Ascending aorta (tissue), 2 donors: ENCODE measurements around the gene PRKCA. TPM values are rescaled to one million over a fixed set of nuclear protein-coding genes. Genes with fewer than 3 reads are reported as not detected.
"Not testable (repeated sequence)": the region's sequence is repeated elsewhere in the genome, so short reads cannot be mapped to it uniquely, and the experiment has no call there.

Source experiments
- DNase-seq, 2 donors: peaks; one replicate each; pipeline ENCODE4 v3.0.0-alpha.2; 2019; ENCODE audit warnings: low spot score in 2 of 2
- H3K27ac ChIP-seq, 2 donors: fragments of 200-600 bp; sonication (generic); one replicate each; pipeline ENCODE4 v1.5.1; 2016 to 2017; ENCODE audit warnings: mild to moderate bottlenecking in 1 of 2
- H3K27me3 ChIP-seq: fragments of 200-600 bp; sonication (generic); one replicate; pipeline ENCODE4 v1.5.1; 2017
- H3K36me3 ChIP-seq, 2 donors: fragments of 200-600 bp; sonication (generic); one replicate each; pipeline ENCODE4 v1.5.1; 2016
- H3K4me1 ChIP-seq, 2 donors: fragments of 200-600 bp; sonication (generic); one replicate each; pipeline ENCODE4 v1.5.1; 2016 to 2017; ENCODE audit warnings: mild to moderate bottlenecking in 1 of 2
- H3K4me3 ChIP-seq, 2 donors: fragments of 200-600 bp; sonication (generic); one replicate each; pipeline ENCODE4 v1.5.1; 2016 to 2017; ENCODE audit warnings: mild to moderate bottlenecking in 1 of 2
- H3K9me3 ChIP-seq, 2 donors: fragments of 200-600 bp; sonication (generic); one replicate each; pipeline ENCODE4 v1.5.1; 2016
- CTCF ChIP-seq, 3 experiments: fragments of 200-600 bp in 2 of 3; fragments of 450-650 bp in 1 of 3; sonication (generic) in 2 of 3; IDR thresholded peaks; one replicate each; pipeline ENCODE4 v1.5.1; 2016 to 2019; ENCODE audit warnings: antibody characterized with exemption in 3 of 3, mild to moderate bottlenecking in 1 of 3, moderate library complexity in 1 of 3
- intact Hi-C: fragments of 100-400 bp; cut with DNase I; formaldehyde crosslinking; loops from one replicate; pipeline ENCODE4 v1.15.1; 2023
- total RNA-seq: library from RNA; depleted of rRNA; stranded (reverse); fragments of >200 nt; gene quantifications from one replicate; pipeline ENCODE4 v1.1.0, GENCODE V29; 2016

The PRKCA gene
- total RNA-seq, 1 donor from 2014 or later: 3.2 TPM

- H3K4me3 ChIP-seq: no peak overlapping the region
- H3K27me3 ChIP-seq: no peaks in the 10 kb centered on the region
- no peaks in the 10 kb centered on the region for H3K4me1 ChIP-seq
- DNase-seq: no peak
- no peak for TF ChIP-seq CTCF (IDR thresholded peaks at IDR 0.05)
- no peaks in the 10 kb centered on the region for H3K9me3 ChIP-seq
- H3K27ac ChIP-seq: no peak overlapping the region
- no peaks in the 10 kb centered on the region for H3K36me3 ChIP-seq
- intact Hi-C loops: no loop called here
Measured at GRCh38 chr17:66313995-66314659, 11.7 kb downstream of the PRKCA start.

GRCh38 chr17:66317629-66318028 is 15.2 kb downstream of the PRKCA start:
- intact Hi-C loops: no loop called here
- H3K4me3 ChIP-seq: no peak overlapping the region
- no peaks in the 10 kb centered on the region for H3K4me1 ChIP-seq
- H3K27ac ChIP-seq: no peak overlapping the region
- no peaks in the 10 kb centered on the region for H3K36me3 ChIP-seq
- TF ChIP-seq CTCF (IDR thresholded peaks at IDR 0.05): no peak
- H3K9me3 ChIP-seq: no peaks in the 10 kb centered on the region
- DNase-seq: no peak
- no peaks in the 10 kb centered on the region for H3K27me3 ChIP-seq

- H3K4me1 ChIP-seq: no peaks in the 10 kb centered on the region
- no peak for DNase-seq
- no peak for TF ChIP-seq CTCF (IDR thresholded peaks at IDR 0.05)
- H3K27me3 ChIP-seq: no peaks in the 10 kb centered on the region
- no peaks in the 10 kb centered on the region for H3K36me3 ChIP-seq
- no peaks in the 10 kb centered on the region for H3K9me3 ChIP-seq
- intact Hi-C loops: no loop called here
- no peak overlapping the region for H3K27ac ChIP-seq
- H3K4me3 ChIP-seq: no peak overlapping the region
Measured at GRCh38 chr17:66319226-66319625, 16.8 kb downstream of the PRKCA start.

GRCh38 chr17:66322764-66323163 is 20.4 kb downstream of the PRKCA start:
- Histone ChIP-seq H3K9me3 (no peaks in the 10 kb centered on the region), H3K4me3 (no peak overlapping the region), H3K27me3 (no peaks in the 10 kb centered on the region), H3K36me3 (no peaks in the 10 kb centered on the region), H3K4me1 (no peaks in the 10 kb centered on the region), H3K27ac (no peak overlapping the region)
- TF ChIP-seq CTCF (IDR thresholded peaks at IDR 0.05): no peak
- no peak for DNase-seq
- intact Hi-C loops: no loop called here

GRCh38 chr17:66324381-66325004 is 22.1 kb downstream of the PRKCA start:
- intact Hi-C loops, H3K36me3 ChIP-seq, DNase-seq, H3K9me3 ChIP-seq, H3K27me3 ChIP-seq, H3K4me1 ChIP-seq, H3K4me3 ChIP-seq, H3K27ac ChIP-seq: not testable (repeated sequence)

- H3K36me3 ChIP-seq: no peaks in the 10 kb centered on the region
- H3K4me3 ChIP-seq: no peak overlapping the region
- intact Hi-C loops: no loop called here
- no peaks in the 10 kb centered on the region for H3K9me3 ChIP-seq
- no peak overlapping the region for H3K27ac ChIP-seq
- no peaks in the 10 kb centered on the region for H3K27me3 ChIP-seq
- TF ChIP-seq CTCF (IDR thresholded peaks at IDR 0.05): no peak
- no peak for DNase-seq
- no peaks in the 10 kb centered on the region for H3K4me1 ChIP-seq
Measured at GRCh38 chr17:66326476-66327047, 24.1 kb downstream of the PRKCA start.
